A172 (cell line): ENCODE measurements around the gene USP49. TPM values are rescaled to one million over a fixed set of nuclear protein-coding genes. Genes with fewer than 3 reads are reported as not detected.
"Not testable (repeated sequence)": the region's sequence is repeated elsewhere in the genome, so short reads cannot be mapped to it uniquely, and the experiment has no call there.

Source experiments
- DNase-seq: peaks from one replicate; pipeline ENCODE4 v3.0.0-alpha.2; 2015; ENCODE audit warnings: low spot score
- total RNA-seq: library from RNA; depleted of rRNA; stranded (reverse); fragments of >200 nt; shearing (Covaris generic); gene quantifications from 2 replicates; pipeline ENCODE4 v1.2.3, GENCODE V29; 2014

USP49 gene
- total RNA-seq, 1 experiment from 2014 or later = 1.1 TPM

- DNase-seq = peak; percentile 49
Observed at GRCh38 chr6:41780551-41781365, 114.4 kb downstream of the USP49 start, which contains the start of gene PRICKLE4. Gene PRICKLE4, plus strand, starts transcription at chr6:41780782. Its CDS starts 2,692 bp downstream, at chr6:41783474.

GRCh38 chr6:41779788-41780550 is 115.2 kb downstream of the USP49 start, which contains the start of gene FRS3:
Gene FRS3, minus strand, starts transcription at chr6:41779900. Its CDS starts 2,913 bp downstream, at chr6:41776987.
- DNase-seq = peak; percentile 86

- no peak for DNase-seq
Observed at GRCh38 chr6:41779336-41779735, 115.8 kb downstream of the USP49 start.

- DNase-seq = no peak
Observed at GRCh38 chr6:41778895-41779294, 116.3 kb downstream of the USP49 start.

GRCh38 chr6:41777551-41778285 is 117.5 kb downstream of the USP49 start:
- no peak for DNase-seq

- DNase-seq = no peak
Observed at GRCh38 chr6:41775293-41775882, 119.8 kb downstream of the USP49 start.

GRCh38 chr6:41774841-41775240 is 120.3 kb downstream of the USP49 start:
- DNase-seq = no peak

- no peak for DNase-seq
Observed at GRCh38 chr6:41771058-41771983, 123.9 kb downstream of the USP49 start.

GRCh38 chr6:41770381-41771057 is 124.7 kb downstream of the USP49 start:
- no peak for DNase-seq

GRCh38 chr6:41769376-41769775 is 125.8 kb downstream of the USP49 start:
- no peak for DNase-seq

GRCh38 chr6:41768545-41769308 is 126.4 kb downstream of the USP49 start:
- DNase-seq = no peak

GRCh38 chr6:41767112-41767833 is 127.9 kb downstream of the USP49 start:
- peak; percentile 78 for DNase-seq

GRCh38 chr6:41766043-41766664 is 129.0 kb downstream of the USP49 start:
- DNase-seq = not testable (repeated sequence)

GRCh38 chr6:41763470-41763869 is 131.7 kb downstream of the USP49 start:
- DNase-seq = no peak

- no peak for DNase-seq
Observed at GRCh38 chr6:41759905-41760579, 135.1 kb downstream of the USP49 start.

GRCh38 chr6:41759106-41759904 is 135.9 kb downstream of the USP49 start:
- no peak for DNase-seq

GRCh38 chr6:41758641-41759035 is 136.5 kb downstream of the USP49 start:
- DNase-seq = no peak
